ENCODE measurements around the gene INPP4A.
A peak's percentile ranks its signal among the peaks of the same experiment; 100 is the strongest.
"Not testable (repeated sequence)": the region's sequence is repeated elsewhere in the genome, so short reads cannot be mapped to it uniquely, and the experiment has no call there.

Gene INPP4A

DNA sequence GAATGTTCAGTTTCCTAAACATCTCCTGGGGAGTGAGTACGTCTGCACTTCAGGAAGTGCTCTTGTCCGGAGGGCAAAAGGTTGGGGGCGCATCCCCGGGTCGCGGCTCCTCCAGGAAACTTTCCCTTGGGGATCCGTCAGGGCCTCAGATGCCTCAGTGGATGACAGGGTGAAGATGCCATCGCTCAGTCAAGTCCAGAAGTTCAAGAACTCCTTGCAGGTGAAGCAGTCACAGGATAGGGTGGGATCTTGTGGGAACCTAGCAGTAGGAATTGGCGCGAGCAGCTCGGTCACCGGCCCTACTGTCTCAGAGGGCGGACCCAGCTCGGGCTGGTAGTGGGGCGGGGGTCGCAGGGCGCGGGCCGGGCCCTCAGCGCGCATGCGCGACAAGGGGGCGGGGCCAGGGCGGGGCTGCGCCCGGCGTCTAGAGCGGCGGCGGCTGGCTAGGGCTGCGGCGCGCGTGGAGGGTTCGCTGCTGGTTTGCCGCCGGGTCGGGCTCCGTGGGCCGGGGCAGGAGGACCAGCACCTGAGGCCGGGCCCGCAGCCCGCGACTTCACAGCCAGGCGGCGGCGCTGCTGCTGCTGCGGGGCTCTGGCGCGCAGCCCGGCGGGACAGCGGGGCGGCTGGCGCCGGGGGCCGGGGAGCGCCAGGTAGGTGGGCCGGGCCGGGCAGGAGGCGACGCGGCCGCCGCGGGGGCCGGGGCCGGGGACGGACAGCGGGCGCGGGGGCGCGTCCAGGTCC is at the start of gene INPP4A:
TSS of gene INPP4A (plus strand) at position 423 of the 741 bp plus-strand sequence. CDS start 75,191 bp downstream, outside the sequence.
- DNase-seq, result peak; percentile 85

GRCh38 chr2:98395977-98396376 is 48.7 kb upstream of the INPP4A start:
- no peak for DNase-seq

GRCh38 chr2:98396745-98397355 is 47.8 kb upstream of the INPP4A start:
- no peak for DNase-seq

GRCh38 chr2:98399140-98399539 is 45.5 kb upstream of the INPP4A start:
- no peak for DNase-seq

DNA sequence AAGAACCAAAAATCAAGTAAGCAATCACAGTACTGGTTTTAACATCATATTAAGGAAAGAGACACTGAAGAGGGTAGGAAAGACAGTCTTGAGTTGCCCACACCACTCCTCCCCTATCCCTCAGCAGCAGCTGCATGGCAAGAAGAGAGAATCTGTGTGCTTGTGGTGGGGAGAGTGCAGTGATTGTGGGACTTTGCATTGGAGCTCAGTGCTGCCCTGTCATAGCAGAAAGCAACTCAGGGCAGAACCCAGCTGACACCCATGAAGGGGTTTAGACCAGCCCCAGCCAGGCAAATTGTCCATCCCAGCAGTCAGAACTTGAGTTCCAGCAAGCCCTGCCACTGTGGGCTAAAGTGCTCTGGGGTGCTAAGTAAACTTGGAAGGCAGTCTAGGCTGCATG is 40.8 kb upstream of the INPP4A start:
- no peak for DNase-seq

DNA sequence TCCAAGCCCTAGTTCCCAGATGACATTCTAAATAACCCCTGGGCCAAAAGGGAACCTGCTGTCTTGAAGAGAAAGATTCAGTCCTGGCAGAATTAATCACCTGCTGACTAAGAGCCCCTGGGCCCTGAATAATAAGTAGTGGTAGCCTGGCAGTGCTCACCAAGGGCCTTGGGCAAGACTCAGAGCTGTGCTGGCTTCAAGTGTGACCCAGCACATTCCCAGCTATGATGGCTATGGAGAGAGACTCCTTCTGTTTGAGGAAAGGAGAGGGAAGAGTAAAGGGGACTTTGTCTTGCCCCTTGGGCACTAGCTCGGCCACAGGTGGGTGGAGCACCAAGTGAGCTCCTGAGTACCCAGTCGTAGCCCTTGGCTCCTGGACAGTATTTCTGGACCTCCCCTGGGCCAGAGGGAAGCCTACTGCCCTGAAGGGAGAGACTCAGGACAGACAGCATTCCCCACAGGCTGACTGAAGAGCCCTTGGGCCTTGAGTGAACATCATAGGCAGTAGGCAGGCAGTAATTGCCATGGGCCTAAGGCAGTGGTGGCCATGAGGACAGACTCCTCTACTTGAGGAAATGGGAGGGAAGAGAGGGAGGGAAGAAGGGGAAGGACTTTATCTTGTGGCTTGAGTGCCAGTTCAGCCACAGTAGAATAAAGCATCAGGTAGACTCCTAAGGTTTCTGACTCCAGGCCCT is 40.0 kb upstream of the INPP4A start:
- DNase-seq, result no peak

- no peak for DNase-seq
Measured at GRCh38 chr2:98405301-98405700, 39.4 kb upstream of the INPP4A start.

DNA sequence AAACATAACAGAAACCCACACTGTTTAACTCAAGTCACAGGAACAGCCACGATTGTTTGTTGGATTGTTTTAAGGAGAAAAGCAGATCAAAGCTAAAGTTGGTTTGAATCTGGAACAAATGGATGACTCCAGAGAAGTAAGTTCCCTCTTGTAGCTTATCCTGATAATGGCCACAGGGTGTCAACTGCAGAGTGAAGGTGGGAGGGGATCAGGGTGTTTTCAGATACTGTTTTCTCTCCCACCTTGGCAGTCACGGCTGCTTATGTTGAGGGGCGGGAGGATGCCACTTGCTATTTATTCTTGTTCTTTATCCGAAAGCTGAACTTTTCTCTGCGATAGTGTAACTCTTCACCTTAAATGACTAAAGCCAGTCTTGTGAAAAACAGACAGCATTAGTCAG is 36.5 kb upstream of the INPP4A start:
- no peak for DNase-seq

GRCh38 chr2:98412751-98413458 is 31.8 kb upstream of the INPP4A start:
- peak; percentile 25 for DNase-seq

- DNase-seq, result not testable (repeated sequence)
Measured at GRCh38 chr2:98414246-98414645, 30.4 kb upstream of the INPP4A start.

GRCh38 chr2:98415719-98416248 is 28.9 kb upstream of the INPP4A start:
- not testable (repeated sequence) for DNase-seq

- no peak for DNase-seq
Measured at GRCh38 chr2:98416383-98417159, 28.1 kb upstream of the INPP4A start.

DNA sequence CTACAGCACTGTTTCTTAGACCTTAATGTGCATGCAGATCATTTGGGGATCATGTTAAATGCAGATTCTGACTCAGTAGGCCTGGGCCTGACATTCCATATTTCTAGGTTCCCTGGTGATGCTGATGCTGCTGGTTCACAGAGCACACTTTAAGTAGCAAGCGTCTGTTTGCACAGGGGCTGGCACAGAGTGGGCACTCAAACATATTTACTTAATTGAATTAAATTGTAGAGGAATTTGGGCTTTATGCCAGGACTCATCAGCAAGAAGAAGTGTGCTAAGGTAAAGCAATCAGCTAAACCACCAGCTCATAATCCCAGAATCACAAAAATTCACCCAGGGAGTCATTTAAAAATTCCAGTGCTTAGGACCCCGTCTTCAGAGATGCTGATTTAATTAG is 25.1 kb upstream of the INPP4A start:
- no peak for DNase-seq

- DNase-seq, result no peak
Measured at GRCh38 chr2:98419977-98420725, 24.5 kb upstream of the INPP4A start.

DNA sequence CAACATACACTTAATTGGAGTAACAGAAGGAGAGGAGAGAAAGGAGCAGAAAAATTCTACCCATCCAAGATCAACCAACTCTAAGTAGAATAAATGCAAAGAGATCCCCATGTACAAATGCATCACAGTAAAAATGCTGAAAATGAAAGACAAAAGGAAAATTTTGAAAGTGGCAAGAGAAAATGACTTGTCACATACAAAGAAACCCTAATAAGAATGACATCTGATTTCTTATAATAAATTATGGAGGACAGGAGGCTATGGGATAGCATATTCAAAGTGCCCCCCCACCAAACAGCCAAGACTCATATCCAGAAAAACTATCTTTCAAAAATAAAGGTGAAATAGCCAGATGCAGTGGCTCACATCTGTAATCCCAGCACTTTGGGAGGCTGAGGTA is 22.2 kb upstream of the INPP4A start:
- no peak for DNase-seq

DNA sequence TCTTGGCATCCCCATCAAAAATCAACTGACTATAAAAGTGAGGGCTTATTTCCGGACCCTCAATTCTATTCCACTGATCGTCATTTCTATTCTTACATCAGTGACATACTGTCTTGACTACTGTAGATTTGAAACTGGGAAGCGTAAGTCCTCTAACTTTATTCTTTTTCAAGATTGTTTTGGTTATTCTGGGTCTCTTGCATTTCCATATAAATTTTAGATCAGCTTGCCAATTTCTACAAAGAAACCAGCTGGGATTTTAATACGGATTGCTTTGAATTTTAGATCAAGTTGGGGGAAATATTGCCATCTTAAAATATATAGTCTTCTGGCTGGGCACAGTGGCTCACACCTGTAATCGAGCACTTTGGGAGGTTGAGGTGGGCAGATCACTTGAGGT is 17.9 kb upstream of the INPP4A start:
- no peak for DNase-seq

- no peak for DNase-seq
Measured at GRCh38 chr2:98432145-98432544, 12.5 kb upstream of the INPP4A start.

DNA sequence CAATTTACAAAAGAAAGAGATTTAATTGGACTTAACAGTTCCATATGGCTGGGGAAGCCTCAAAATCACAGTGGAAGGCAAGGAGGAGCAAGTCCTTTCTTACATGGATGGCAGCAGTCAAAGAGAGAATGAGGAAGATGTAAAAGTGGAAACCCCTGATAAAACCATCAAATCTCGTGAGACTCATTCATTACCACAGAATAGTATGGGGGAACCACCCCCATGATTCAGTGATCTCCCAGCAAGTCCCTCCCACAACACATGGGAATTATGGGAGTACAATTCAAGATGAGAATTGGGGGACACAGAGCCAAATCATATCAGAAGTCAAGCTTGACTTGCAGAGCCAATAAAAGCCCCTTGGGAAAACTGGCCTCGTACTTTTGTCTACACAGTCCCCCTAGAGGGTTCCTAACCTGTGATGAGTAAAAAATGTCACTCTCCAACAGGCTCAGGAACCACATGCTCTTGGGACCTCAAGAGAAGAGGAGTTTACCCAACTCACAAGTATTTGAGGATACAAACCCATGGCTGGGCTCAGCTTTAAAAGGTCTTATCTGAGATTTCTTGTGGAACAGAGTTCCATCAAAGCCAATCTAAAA is 11.2 kb upstream of the INPP4A start:
- DNase-seq, result no peak

- no peak for DNase-seq
Measured at GRCh38 chr2:98434492-98434891, 10.2 kb upstream of the INPP4A start.

DNA sequence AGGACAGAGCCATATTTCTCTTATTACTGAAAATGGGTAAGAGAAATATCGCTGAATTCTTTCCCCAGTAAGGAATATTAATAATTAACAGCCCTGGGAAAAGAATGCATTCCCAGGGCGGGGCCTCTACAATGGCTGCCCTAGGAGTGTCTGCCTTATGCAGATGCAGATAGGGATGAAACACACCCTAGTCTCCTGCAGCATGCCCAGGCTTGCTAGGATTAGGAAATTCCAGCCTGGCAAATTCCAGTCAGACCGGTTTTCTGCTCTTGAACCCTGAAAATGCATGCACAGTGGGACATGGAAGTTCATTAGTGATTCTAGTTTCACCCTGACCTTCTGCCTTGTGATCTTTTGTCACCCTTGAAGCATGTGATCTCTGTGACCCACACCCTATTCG is 9.0 kb upstream of the INPP4A start:
- not testable (repeated sequence) for DNase-seq

- no peak for DNase-seq
Measured at GRCh38 chr2:98436734-98437133, 7.9 kb upstream of the INPP4A start.

Measured in right hindlimb (tissue), 1 donor.